Lung microvascular endothelial cell (primary cell): Measurements from ENCODE around the gene FAM236A. TPM values are rescaled to one million over a fixed set of nuclear protein-coding genes. Genes with fewer than 3 reads are reported as not detected.
"Not testable (repeated sequence)": the region's sequence is repeated elsewhere in the genome, so short reads cannot be mapped to it uniquely, and the experiment has no call there.

Experiments
- DNase-seq, 2 donors: peaks; one replicate each; pipeline versions ENCODE4 v3.0.0 to v3.0.0-alpha.2; 2010; ENCODE audit warnings: low read depth in 2 of 2
- total RNA-seq: library from RNA; depleted of rRNA; stranded (reverse); fragments of >200 nt; gene quantifications from 2 replicates; pipeline ENCODE4 v1.2.1, GENCODE V29; 2014

FAM236A gene
- total RNA-seq = not detected in 2 replicates

DNA sequence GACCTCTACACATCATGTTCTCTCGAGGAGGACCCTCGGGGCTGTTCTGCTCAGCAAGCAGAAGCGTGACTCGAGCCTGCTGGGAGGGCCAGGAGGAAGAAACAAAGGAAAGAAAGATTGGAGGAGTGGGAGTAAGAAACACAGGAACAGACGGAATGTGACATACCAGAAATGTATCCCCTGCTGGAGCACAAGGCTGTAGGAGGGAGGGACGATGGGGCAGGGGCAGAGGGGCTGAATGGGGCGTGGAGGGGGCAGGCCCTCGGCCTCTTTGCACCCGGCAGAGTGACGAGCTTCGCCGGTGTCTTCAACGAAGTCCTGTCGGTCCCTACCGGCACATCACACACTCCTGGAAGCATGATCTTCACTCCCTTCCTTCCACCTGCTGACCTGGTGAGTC is at the start of gene FAM236A:
FAM236A (plus strand) TSS at position 301 of the 400 bp plus-strand sequence; CDS start at position 358, 57 bp downstream.
- DNase-seq = not testable (repeated sequence)

- DNase-seq = not testable (repeated sequence)
Measured at GRCh38 chrX:72889740-72890139, 48.3 kb upstream of the FAM236A start.

DNA sequence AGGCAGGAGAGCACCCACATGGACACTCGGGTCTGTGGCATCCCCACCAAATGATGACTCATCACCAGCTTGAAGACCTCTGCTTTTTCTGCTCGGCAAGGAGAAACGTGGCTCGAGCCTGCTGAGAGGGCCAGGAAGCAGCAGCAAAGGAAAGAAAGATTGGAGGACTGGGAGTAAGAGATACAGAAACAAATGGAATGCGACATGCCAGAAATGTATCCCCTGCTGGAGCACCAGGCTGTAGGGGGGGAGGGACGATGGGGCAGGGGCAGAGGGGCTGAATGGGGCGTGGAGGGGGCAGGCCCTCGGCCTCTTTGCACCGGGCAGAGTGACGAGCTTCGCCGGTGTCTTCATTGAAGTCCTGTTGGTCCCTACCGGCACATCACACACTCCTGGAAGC is 25.7 kb upstream of the FAM236A start, which contains the start of gene FAM236C:
FAM236C (plus strand) TSS at position 301 of the 400 bp plus-strand sequence. CDS start 100 bp downstream, outside the sequence.
- not testable (repeated sequence) for DNase-seq

GRCh38 chrX:72916096-72916495 is 21.9 kb upstream of the FAM236A start:
- DNase-seq = not testable (repeated sequence)

- not testable (repeated sequence) for DNase-seq
Measured at GRCh38 chrX:72932283-72932682, 5.7 kb upstream of the FAM236A start.

DNA sequence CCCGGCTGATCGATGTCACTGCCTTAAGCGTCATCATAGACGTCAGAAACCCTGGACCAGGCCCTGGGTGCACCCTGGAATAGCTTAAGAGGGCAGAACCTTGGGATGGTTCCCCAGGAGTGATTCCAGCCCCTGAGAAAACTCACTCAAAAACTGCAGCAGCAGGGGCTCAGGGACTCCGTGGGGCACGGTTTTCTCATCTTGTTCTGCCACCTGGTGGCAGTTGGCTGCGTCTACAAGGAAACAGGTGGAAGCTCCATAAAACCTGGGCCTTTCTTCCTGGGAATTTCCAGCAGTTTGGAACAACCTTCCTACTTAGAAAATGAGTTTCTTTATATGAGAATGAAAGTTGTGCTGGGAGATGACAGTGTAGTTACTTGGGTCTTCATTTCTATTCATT is 1.6 kb upstream of the FAM236A start:
- DNase-seq = not testable (repeated sequence)

DNA sequence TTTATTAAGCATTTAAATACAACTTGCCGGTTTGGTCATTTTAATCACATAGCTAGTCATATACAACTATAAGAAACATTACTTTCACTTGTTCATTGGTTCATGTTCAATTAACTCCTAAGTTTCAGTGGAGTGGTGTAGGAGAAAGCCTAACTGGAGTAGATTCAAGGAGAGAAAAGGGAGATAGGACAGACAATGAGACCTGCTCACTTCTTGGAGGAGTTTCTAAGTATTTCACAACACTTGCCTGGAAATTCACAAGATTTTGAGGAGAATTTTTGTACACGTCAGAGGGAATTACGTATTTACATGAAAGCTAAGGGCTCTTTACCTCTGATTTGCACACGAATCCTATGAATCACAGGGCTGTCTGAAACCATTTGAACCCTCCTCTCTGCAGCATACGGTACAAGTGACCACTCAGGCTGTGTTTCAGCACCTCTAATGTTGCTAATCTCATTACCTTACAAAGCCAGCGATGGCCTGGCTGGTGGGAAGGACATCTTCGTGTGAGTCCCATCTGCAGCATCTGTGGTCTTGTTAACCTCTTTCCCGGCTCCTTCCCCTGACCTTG is 1.0 kb upstream of the FAM236A start:
- not testable (repeated sequence) for DNase-seq

DNA sequence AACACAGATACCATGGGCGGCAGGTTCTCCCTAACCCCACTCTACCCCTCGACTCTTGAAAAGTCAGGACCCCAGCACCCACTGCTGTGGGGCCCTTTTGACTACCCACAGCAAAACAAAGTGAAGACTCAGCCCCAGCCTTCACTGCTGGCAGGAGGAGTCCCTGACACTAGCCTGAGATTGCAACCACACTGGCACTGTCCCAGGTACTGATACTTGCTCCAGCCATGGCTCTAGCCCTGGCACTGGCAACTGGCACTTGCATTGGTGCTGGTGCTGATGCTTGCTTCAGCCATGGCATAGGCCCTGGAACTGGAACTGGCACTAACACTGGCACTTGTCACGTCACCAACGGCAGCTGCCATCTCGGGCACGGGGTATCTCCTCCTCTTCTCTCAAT is 4.3 kb downstream of the FAM236A start:
- DNase-seq = not testable (repeated sequence)

- DNase-seq = not testable (repeated sequence)
Measured at GRCh38 chrX:72943035-72943818, 5.2 kb downstream of the FAM236A start.

- DNase-seq = not testable (repeated sequence)
Measured at GRCh38 chrX:72943819-72944169, 5.8 kb downstream of the FAM236A start, which contains the start of gene DMRTC1. TSS of gene DMRTC1 (minus strand) at chrX:72943837. CDS start at chrX:72875694, 68,143 bp downstream.

- DNase-seq = not testable (repeated sequence)
Measured at GRCh38 chrX:72959971-72960370, 22.0 kb downstream of the FAM236A start.

DNA sequence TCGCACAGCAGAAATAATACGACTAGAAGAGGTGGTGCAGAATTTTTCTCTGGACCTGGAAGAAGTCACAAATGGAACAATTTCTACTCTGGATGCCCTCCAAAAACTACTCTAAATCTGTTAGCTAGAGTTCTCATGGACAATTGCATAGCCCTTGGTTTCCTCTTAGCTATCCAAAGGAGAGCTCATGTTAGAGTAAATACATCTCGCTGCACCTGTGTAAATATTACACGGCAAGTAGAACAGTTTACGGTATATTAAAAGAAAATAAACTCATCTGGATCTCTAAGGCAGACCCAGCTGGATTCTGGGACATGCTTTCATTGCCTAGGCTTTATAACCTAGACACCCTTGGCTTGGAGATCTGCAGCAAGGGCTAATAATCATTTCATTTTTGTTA is 33.9 kb downstream of the FAM236A start:
- not testable (repeated sequence) for DNase-seq

GRCh38 chrX:72974885-72975284 is 36.9 kb downstream of the FAM236A start:
- DNase-seq = not testable (repeated sequence)

DNA sequence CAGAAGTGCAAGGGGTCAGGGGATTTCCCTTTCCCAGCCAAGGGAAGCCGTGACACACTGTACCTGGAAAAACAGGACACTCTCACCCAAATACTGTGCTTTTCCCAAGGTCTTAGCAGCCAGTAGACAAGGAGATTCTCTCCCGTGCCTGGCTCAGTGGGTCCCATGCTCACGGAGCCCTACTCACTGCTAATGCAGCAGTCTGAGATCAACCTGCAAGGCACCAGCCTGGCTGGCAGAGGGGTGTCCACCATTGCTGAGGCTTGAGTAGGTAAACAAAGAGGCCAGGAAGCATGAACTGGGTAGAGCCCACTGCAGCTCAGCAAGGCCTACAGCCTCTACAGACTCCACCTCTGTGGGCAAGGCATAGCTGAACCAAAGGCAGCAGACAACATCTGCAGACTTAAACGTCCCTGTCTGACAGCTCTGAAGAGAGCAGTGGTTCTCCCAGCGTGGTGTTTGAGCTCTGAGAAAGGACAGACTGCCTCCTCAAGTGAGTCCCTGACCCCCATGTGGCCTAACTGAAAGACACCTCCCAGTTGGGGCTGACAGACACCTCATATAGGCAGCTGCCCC is 43.0 kb downstream of the FAM236A start:
- DNase-seq = not testable (repeated sequence)

Other genes starting within 250 kb of the FAM236A start
- gene PHKA1, start 223.9 kb upstream of the FAM236A start, total RNA-seq = 3.9 and 5.6 TPM in 2 replicates
- gene DMRTC1B, start 161.3 kb upstream of the FAM236A start, total RNA-seq = not detected in 2 replicates
- gene FAM236B, start 155.5 kb upstream of the FAM236A start, total RNA-seq = not detected in 2 replicates
- gene FAM236D, start 130.0 kb upstream of the FAM236A start, total RNA-seq = not detected in 2 replicates
- not detected in 2 replicates for gene FAM236C, start 25.6 kb upstream of the FAM236A start, total RNA-seq
- gene DMRTC1, start 5.6 kb downstream of the FAM236A start, total RNA-seq = not detected in 2 replicates
- gene PABPC1L2B, start 64.7 kb downstream of the FAM236A start, total RNA-seq = not detected in 2 replicates
- not detected in 2 replicates for gene PABPC1L2A, start 141.3 kb downstream of the FAM236A start, total RNA-seq